GM12892 (cell line): ENCODE data around the gene NUDT14.

ENCODE experiments used
- DNase-seq: peaks from one replicate; pipeline ENCODE4 v3.0.0; 2011; ENCODE audit not compliant: insufficient read length
- FAIRE-seq: peaks from 2 replicates; lab custom pipeline; 2011; peaks lifted over from hg19 to GRCh38; lab: Jason Lieb, UNC
- POLR2A ChIP-seq: IDR thresholded peaks from 2 replicates; pipeline ENCODE4 v1.6.1; 2011; ENCODE audit warnings: low read depth, low read length, control low read depth
- POLR2AphosphoS5 ChIP-seq: IDR thresholded peaks from 2 replicates; pipeline ENCODE4 v1.6.1; 2011; ENCODE audit warnings: low read depth, low read length, control low read depth
- TAF1 ChIP-seq: IDR thresholded peaks from 2 replicates; pipeline ENCODE4 v1.6.1; 2011; ENCODE audit warnings: low read depth, mild to moderate bottlenecking, control low read depth, low read length, borderline replicate concordance

Gene NUDT14

DNA sequence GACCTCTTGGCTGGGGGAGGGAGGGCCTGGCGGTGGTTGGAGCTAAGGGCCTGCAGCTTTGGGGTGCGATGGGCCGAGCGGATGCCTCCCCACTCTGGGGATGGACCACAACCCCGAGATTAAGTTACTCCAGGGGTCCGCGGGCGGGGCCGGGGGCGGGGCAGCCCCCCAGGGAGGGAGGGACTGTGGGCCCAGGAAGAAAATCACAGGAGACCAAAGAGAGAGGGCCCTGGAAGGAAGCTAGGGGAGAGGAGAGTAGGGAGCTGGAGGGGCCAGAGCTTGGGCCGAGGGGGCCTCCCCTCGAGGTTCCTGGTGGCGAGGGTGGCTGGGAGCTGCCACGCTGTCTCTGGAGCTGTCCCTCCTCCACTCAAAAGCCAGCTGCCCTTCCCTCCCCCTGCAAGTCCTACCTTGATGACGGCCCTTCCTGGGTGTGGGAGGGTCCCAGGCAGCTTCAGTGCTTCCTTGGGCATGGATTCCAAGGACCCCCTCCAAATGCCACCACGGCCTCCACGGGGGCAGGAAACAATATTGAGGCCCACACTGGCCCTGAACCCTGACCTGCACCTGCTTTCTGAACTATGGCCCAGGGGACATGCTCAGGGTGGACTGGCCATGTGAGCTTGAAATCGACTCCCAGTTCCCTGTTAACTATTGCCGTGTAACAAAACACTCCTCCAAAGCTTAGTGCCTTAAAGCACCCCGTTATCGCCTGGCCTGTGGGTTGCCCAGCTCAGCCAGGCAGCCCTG lies 610 bp upstream of the NUDT14 start:
- no peak for DNase-seq
- no peak for TF ChIP-seq POLR2AphosphoS5
- no peak for TF ChIP-seq POLR2A
- TF ChIP-seq TAF1 = no peak
- FAIRE-seq = no peak

DNA sequence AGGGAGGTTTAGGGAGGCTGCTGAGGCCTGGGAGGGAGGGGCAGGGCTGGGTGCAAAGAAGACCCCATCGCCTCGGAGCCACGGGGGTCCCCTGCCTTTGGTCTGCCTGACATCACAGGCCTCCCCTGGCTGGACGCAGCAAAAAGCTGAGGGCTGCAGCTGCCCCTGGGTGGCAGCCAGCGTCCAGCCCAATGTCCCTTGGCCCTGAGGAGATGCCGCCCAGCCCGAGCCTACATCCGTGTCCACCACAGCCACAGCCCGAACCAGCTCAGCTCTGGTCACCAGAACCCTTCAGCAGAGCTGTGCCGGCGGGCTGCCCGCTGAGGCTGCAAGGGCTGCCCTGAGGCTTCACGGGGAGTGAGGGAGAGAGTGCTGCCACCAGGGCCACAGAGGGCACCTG lies 1.9 kb downstream of the NUDT14 start:
- TF ChIP-seq POLR2A = no peak
- no peak for TF ChIP-seq POLR2AphosphoS5
- no peak for TF ChIP-seq TAF1
- DNase-seq (no peak), FAIRE-seq (no peak)

DNA sequence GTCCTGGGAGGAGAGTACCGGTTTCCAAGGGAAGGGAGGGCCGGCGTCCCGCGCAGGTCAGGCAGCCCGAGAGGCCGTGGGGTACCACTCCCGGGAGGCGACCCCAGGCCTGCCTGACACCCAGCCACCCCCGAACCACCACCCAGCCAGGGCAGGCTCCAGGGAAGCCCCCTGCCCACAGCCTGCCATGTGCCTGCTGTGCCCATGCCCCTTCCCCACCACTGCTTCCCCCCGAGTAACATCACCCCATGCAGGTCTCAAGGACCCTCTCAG lies 2.3 kb downstream of the NUDT14 start:
- FAIRE-seq = no peak
- TF ChIP-seq POLR2AphosphoS5 (no peak), POLR2A (no peak), TAF1 (no peak)
- DNase-seq = no peak

DNA sequence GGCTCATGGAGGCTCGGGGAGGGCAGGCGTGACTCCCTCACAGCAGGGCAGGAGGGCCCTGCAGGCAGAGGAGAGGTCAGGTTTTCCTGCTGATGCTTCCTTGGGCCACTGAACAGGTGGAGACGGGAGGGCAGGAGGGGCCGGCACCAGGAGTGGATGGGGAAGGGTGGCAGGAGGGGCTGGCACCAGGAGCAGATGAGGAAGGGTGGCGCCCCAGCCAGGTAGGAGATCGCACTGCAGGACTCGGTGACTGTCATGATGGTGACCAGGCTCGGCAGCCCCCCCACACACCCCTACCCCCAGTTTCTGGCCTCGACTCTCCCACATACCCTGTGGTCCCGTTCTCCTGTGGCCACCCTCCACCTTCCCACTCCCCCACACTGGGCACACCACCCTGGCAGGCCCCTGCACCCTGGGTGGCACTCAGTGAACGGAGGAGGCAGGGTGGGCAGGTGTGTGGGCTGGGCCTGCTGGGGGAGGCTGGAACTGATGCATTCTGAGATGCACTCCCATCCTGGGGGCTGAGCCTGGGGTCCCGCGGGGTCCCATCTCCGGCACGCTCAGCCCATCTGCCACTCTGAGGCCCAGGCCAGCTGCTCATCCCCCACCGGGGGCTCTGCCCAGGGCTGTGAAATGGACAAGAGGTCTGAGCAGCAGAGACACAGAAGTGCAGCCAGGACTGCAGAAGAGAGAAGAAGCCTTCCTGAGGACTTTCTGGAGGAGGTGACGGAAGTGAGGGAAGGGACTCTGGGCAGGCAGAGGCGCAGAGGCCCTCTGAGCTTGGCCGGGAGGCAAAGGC lies 2.8 kb downstream of the NUDT14 start:
- FAIRE-seq (no peak), DNase-seq (no peak)
- TF ChIP-seq TAF1 (no peak), POLR2AphosphoS5 (no peak), POLR2A (no peak)

DNA sequence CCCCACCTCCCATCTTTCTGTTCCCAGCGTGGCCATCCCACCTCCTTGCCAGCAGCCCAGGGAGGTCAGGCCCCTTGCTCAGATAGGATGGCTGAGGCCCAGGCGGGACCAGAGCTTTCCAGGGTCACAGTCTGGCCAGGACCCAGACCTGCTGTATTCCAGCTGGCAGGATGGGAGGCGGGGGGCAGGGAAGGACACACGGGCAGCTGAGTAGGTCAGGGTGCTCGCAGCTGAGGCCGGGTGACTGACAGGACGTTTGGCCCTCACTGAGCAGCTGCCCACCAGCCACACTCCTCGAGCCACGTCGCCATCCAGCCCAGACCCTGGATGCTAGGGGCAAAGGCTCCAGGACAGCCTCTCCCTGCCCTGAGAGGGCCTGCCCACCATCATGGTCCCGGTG lies 4.0 kb downstream of the NUDT14 start:
- DNase-seq (no peak), FAIRE-seq (no peak)
- TF ChIP-seq POLR2A = no peak
- no peak for TF ChIP-seq POLR2AphosphoS5
- TF ChIP-seq TAF1 = no peak

DNA sequence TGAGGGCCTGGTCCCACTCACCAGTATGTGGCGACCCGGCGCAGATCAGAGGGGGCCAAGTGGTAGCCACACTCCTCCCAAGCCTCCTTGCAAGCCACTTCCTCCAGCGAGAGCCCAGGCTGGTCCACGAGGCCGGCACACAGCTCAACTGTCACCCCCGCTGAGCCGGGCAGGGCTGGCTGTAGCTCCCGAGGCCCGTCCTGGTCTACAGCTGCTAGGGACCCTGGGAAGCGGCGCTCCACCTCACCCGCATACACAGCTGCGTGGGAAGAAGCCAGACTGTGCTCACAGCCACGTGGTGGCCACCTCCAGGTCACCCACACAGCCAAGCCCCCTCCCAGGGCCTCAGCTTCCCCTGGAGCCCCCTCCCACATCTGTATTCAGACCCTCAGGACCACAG lies 4.6 kb downstream of the NUDT14 start:
- TF ChIP-seq POLR2A = no peak
- no peak for TF ChIP-seq POLR2AphosphoS5
- TF ChIP-seq TAF1 = no peak
- FAIRE-seq (no peak), DNase-seq (no peak)

DNA sequence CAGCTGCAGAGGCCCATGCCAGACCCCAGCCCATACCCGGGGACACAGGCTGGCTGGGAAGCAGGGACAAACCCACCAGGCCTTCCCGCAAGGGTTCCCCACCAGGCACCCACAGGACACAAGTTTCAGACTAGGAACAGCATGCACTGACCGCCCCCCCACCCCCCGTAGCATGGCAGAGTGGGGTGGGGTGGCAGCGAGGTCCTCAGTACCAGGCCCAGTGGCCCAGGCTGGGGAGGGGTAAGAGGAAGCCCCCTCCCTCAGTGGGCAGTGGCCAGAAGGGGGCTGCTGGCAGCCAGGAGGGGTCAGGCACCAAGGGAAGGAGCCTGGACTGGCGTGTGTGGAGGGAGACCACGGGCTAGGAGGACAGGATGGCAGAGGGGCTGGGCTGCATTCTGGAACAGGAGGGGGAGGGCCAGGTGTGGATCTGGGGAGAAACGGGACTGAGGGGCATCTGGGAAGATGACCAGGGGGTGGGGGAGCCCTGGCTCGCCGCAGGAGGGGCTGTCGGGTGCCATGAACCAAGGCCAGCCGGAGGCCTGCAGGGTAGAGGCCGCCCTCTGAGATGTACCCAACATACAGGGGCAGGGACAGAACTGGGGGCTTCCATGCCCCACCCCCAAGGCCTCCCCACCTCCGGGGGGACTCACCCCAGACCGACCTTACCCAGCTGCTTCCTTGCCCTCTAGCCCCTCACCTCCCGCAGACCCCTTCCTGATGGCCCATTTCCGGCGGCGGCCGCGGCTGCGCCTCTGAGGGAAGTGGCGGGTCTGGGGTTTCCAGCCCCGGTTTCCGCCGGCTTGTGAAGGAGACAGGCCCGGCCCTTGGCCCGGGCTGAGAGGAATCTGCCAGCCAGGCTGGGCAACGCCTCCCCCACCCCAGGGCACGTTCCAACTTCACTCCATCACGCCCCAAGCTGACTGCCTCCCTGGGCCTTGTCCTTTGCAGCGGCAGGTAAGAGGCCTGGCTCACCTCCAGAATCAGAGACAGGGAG lies 6.9 kb downstream of the NUDT14 start:
- TF ChIP-seq POLR2A = no peak
- no peak for TF ChIP-seq TAF1
- no peak for TF ChIP-seq POLR2AphosphoS5
- peak; percentile 54 for FAIRE-seq
- no peak for DNase-seq

DNA sequence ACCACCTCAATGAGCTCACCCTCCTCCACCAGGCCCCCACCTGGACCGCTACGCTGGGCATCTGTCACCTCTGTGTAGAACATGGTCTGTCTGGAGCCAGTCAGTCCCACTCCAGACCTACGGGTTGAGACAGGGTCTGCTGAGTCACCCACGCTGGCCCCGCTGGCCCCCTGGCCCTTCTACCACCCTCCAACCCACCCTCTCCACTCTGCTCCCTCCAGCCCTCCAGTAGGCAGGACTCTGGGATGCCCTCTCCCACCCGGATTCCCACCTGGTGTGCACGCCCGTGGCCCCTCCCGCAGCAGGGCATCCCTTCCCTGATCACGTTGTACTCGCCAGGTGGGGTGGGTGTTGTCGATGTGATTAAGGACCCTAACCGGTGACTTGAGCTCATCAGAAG lies 8.0 kb downstream of the NUDT14 start:
- FAIRE-seq (no peak), DNase-seq (no peak)
- TF ChIP-seq TAF1 (no peak), POLR2AphosphoS5 (no peak), POLR2A (no peak)

DNA sequence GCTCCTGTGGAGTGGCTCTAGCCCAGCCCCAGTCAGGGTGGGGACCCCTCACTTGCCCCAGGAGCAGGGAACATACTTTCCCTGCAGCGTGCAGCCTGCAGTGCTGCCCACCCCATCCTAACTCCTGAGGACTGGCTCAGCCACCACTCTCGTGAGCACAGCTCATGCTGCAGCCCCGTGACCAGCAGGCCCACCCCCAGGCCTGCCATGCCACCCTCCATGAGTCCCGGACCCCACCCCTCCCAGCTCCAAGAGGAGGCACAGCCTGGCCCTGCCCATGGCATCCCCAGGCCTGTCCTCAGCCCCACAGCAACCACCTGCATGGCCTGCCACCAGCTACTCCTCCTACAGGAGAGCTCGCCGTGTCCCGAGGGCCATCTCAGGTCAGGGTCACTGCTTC lies 8.6 kb downstream of the NUDT14 start:
- TF ChIP-seq POLR2A (no peak), POLR2AphosphoS5 (no peak), TAF1 (no peak)
- no peak for FAIRE-seq
- DNase-seq = no peak

DNA sequence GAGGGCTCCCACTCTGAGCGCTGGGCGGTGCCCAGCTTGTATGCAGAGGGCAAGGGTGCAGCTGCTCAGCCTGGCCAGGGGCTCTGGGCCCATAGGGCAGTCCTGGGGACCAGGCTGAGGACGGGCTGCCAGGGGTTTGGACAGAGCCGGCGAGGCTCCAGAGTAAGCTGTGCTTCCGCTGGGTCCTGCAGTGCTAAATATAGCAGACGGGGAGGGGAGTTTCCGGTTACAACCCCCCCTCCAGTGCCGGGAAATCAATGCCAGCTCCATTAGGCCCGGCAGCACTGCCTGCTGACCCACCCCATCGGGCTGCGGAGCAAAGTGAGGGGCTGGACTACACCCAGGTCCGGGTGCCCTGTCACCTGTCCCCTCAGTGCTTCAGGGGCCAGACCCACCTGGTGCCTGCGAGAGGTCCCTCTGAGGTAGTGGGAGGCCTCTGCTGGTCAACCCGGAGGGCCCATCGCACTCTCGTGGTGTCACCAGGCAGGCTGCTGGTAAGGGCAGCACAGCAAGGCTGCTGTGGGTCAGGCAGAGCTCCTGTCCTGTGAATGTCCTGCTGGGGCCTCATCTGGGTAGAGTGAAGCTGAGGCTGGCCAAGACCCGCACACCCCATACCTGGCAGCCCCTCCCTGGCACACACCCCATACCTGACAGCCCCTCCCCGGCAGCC lies 10.0 kb downstream of the NUDT14 start:
- FAIRE-seq = no peak
- no peak for DNase-seq
- no peak for TF ChIP-seq POLR2A
- TF ChIP-seq POLR2AphosphoS5 = no peak
- TF ChIP-seq TAF1 = no peak
